22Rv1 (cell line): Measurements from ENCODE around the gene ARHGEF2.

Source experiments
- ZFX ChIP-seq: fragments of 450-650 bp; IDR thresholded peaks from 2 replicates; pipeline ENCODE4 v1.6.1; 2017; ENCODE audit warnings: antibody characterized with exemption, borderline replicate concordance
- TF ChIP-seq, protein P1 (sequence below): fragments of 450-650 bp; IDR thresholded peaks from 2 replicates; pipeline ENCODE4 v1.5.1; 2017; ENCODE audit warnings: mild to moderate bottlenecking

DNA sequence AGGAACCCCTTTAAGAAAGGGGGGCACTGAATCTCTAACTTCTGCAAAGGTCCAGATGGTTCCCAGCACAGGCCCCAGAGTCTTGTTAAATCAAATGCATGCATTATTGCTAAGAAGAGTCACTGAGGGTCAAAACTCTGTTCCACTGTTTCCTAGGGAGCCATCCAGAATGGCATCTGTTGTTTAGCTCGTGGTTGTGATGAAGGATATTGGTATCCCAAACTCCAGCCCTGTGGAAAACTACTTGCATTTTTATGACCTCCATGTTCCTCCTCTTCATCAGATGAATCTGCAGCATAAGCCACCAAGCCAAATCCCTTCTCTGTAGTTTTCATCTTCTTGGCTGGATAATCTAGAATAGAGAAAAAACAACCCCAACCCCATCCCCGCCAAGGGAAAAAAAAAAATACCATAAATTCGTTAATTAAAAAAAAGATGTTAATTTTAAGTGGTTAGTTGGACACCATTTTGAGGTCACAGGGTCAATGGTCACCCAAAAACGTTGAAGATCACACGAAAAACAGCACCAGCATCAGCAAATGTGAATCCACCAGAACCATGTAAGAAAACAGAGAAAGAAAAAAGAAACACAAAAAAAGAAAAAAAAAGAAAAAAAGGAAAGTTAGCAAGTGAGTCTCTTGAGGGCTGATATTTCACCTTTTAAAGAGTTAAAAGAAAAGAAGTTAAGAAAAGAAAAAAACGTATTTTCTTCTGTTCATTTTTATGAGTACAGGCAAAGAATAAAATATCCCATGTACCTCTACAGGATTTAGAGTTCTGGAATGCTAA, 64.2 kb downstream of the ARHGEF2 start:
- TF ChIP-seq, protein P1, sequence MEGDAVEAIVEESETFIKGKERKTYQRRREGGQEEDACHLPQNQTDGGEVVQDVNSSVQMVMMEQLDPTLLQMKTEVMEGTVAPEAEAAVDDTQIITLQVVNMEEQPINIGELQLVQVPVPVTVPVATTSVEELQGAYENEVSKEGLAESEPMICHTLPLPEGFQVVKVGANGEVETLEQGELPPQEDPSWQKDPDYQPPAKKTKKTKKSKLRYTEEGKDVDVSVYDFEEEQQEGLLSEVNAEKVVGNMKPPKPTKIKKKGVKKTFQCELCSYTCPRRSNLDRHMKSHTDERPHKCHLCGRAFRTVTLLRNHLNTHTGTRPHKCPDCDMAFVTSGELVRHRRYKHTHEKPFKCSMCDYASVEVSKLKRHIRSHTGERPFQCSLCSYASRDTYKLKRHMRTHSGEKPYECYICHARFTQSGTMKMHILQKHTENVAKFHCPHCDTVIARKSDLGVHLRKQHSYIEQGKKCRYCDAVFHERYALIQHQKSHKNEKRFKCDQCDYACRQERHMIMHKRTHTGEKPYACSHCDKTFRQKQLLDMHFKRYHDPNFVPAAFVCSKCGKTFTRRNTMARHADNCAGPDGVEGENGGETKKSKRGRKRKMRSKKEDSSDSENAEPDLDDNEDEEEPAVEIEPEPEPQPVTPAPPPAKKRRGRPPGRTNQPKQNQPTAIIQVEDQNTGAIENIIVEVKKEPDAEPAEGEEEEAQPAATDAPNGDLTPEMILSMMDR, result no peak
- no peak for TF ChIP-seq ZFX
